ENCODE data around the gene ADAMTS12. TPM values are rescaled to one million over a fixed set of nuclear protein-coding genes. Genes with fewer than 3 reads are reported as not detected.

The ADAMTS12 gene
- total and polyA plus RNA-seq, 4 donors: 0.49 to 6.4 (median 2.3) TPM

DNA sequence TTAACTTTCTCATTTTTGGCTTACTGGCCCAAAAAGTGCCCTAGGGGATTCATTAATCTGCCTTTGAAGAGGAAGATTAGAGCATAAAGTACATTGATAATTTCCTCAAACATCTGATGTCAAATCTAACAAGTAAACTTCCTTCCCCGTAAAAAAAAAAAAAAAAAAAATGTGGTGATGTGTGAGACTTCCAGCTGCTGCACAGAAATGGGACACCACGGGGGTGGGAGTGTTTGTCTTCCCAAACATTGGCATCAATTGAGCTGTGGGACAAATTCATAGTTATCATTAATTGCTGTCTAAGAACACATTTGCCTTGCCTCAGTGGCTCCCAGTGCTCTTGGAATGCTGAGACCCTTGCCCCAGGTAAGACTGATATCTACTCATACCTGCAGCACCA is 149.6 kb downstream of the ADAMTS12 start:
- H3K9ac ChIP-seq (ENCODE audit: low read depth in 1 of 2, low read length in 2 of 2): no peak overlapping the region

DNA sequence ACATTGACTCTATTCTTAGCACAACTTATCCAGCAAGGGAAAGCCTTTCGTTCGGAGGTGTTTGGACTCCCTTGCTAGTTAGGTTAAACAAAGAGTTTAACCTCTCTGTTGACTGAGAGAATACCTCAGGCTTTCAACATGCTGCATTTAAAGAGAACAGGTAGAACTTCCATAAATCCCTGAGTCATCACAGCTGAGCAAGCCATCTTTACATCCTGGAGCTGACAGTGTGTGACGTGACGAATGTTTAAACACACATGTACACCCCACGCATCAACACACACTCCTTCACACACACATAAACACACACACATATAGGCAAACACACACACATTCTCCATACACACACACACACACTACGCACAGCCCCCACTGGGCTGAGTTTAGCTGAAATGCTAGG is 152.8 kb downstream of the ADAMTS12 start:
- no peak overlapping the region for H3K9ac ChIP-seq (ENCODE audit: low read depth in 1 of 2, low read length in 2 of 2)
- DNase-seq (ENCODE audit: low spot score): no peak
- 77% methylated on average over 6 of the region's 6 CpGs for WGBS
- no peaks in the 10 kb centered on the region for H3K27me3 ChIP-seq (ENCODE audit: control insufficient read depth in 4 of 4, insufficient read depth in 4 of 4, low read length in 3 of 4)
- H3K9me3 ChIP-seq (ENCODE audit: control insufficient read depth in 4 of 4, low read length in 3 of 4): no peaks in the 10 kb centered on the region
- H3K36me3 ChIP-seq (ENCODE audit: control insufficient read depth in 4 of 4, insufficient read depth in 3 of 4, low read depth in 1 of 4, low read length in 3 of 4): no peaks in the 10 kb centered on the region
- H3K4me1 ChIP-seq (ENCODE audit: control insufficient read depth in 4 of 4, insufficient read depth in 4 of 4, low read length in 3 of 4): peaks cover 2 to 22% (median 13%) of the 10 kb centered on the region in 4 donors
- no peak overlapping the region for H3K27ac ChIP-seq (ENCODE audit: low read depth in 1 of 2, low read length in 2 of 2)
- H3K4me3 ChIP-seq (ENCODE audit: low read depth in 1 of 3, low read length in 3 of 3): no peak overlapping the region
- TF ChIP-seq EGR1 (IDR thresholded peaks at IDR 0.05; ENCODE audit: low read depth in 2 of 2): no peak
- TF ChIP-seq GABPA (IDR thresholded peaks at IDR 0.05 in 1 of 2, conservative IDR thresholded peaks at IDR 0.05 in 1 of 2): no peak
- no peak for TF ChIP-seq RAD21 (IDR thresholded peaks at IDR 0.05)
- no peak for TF ChIP-seq HNF4A (conservative IDR thresholded peaks at IDR 0.05)
- no peak for TF ChIP-seq NR2F2 (IDR thresholded peaks at IDR 0.05)
- TF ChIP-seq SP1 (IDR thresholded peaks at IDR 0.05): no peak
- no peak for TF ChIP-seq JUND (IDR thresholded peaks at IDR 0.05)
- no peak for TF ChIP-seq RXRA (IDR thresholded peaks at IDR 0.05)
- TF ChIP-seq FOXA1 (IDR thresholded peaks at IDR 0.05): no peak
- no peak for TF ChIP-seq TAF1 (conservative IDR thresholded peaks at IDR 0.05)
- TF ChIP-seq FOXA2 (IDR thresholded peaks at IDR 0.05): no peak
- TF ChIP-seq YY1 (IDR thresholded peaks at IDR 0.05): no peak
- TF ChIP-seq, protein P1, sequence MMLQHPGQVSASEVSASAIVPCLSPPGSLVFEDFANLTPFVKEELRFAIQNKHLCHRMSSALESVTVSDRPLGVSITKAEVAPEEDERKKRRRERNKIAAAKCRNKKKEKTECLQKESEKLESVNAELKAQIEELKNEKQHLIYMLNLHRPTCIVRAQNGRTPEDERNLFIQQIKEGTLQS (IDR thresholded peaks at IDR 0.05): no peak
- no peak for TF ChIP-seq HNF4G (IDR thresholded peaks at IDR 0.05)
- TF ChIP-seq, protein P2, sequence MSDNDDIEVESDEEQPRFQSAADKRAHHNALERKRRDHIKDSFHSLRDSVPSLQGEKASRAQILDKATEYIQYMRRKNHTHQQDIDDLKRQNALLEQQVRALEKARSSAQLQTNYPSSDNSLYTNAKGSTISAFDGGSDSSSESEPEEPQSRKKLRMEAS (IDR thresholded peaks at IDR 0.05): no peak

More for the DNA sequence above, 149.6 kb downstream of the ADAMTS12 start:
- H3K27me3 ChIP-seq (ENCODE audit: control insufficient read depth in 4 of 4, insufficient read depth in 4 of 4, low read length in 3 of 4): no peaks in the 10 kb centered on the region
- H3K36me3 ChIP-seq (ENCODE audit: control insufficient read depth in 4 of 4, insufficient read depth in 3 of 4, low read depth in 1 of 4, low read length in 3 of 4): no peaks in the 10 kb centered on the region
- peaks cover 2 to 16% (median 11%) of the 10 kb centered on the region in 4 donors for H3K4me1 ChIP-seq (ENCODE audit: control insufficient read depth in 4 of 4, insufficient read depth in 4 of 4, low read length in 3 of 4)
- no peak overlapping the region for H3K4me3 ChIP-seq (ENCODE audit: low read depth in 1 of 3, low read length in 3 of 3)
- 51% methylated on average over 2 of the region's 2 CpGs for WGBS
- DNase-seq (ENCODE audit: low spot score): no peak
- H3K9me3 ChIP-seq (ENCODE audit: control insufficient read depth in 4 of 4, low read length in 3 of 4): no peaks in the 10 kb centered on the region
- TF ChIP-seq, protein P3, sequence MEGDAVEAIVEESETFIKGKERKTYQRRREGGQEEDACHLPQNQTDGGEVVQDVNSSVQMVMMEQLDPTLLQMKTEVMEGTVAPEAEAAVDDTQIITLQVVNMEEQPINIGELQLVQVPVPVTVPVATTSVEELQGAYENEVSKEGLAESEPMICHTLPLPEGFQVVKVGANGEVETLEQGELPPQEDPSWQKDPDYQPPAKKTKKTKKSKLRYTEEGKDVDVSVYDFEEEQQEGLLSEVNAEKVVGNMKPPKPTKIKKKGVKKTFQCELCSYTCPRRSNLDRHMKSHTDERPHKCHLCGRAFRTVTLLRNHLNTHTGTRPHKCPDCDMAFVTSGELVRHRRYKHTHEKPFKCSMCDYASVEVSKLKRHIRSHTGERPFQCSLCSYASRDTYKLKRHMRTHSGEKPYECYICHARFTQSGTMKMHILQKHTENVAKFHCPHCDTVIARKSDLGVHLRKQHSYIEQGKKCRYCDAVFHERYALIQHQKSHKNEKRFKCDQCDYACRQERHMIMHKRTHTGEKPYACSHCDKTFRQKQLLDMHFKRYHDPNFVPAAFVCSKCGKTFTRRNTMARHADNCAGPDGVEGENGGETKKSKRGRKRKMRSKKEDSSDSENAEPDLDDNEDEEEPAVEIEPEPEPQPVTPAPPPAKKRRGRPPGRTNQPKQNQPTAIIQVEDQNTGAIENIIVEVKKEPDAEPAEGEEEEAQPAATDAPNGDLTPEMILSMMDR (IDR thresholded peaks at IDR 0.05; ENCODE audit: low read depth, low read length, missing input control): no peak
- TF ChIP-seq JUND (IDR thresholded peaks at IDR 0.05) (no peak), HNF4G (IDR thresholded peaks at IDR 0.05) (no peak), FOXA1 (IDR thresholded peaks at IDR 0.05) (no peak), RAD21 (IDR thresholded peaks at IDR 0.05) (no peak), SP1 (IDR thresholded peaks at IDR 0.05) (no peak), NR2F2 (IDR thresholded peaks at IDR 0.05) (no peak), HNF4A (conservative IDR thresholded peaks at IDR 0.05) (no peak), EGR1 (IDR thresholded peaks at IDR 0.05; ENCODE audit: low read depth in 2 of 2) (no peak), FOXA2 (IDR thresholded peaks at IDR 0.05) (no peak), TAF1 (conservative IDR thresholded peaks at IDR 0.05) (no peak), GABPA (IDR thresholded peaks at IDR 0.05 in 1 of 2, conservative IDR thresholded peaks at IDR 0.05 in 1 of 2) (no peak)
- TF ChIP-seq, protein P4, sequence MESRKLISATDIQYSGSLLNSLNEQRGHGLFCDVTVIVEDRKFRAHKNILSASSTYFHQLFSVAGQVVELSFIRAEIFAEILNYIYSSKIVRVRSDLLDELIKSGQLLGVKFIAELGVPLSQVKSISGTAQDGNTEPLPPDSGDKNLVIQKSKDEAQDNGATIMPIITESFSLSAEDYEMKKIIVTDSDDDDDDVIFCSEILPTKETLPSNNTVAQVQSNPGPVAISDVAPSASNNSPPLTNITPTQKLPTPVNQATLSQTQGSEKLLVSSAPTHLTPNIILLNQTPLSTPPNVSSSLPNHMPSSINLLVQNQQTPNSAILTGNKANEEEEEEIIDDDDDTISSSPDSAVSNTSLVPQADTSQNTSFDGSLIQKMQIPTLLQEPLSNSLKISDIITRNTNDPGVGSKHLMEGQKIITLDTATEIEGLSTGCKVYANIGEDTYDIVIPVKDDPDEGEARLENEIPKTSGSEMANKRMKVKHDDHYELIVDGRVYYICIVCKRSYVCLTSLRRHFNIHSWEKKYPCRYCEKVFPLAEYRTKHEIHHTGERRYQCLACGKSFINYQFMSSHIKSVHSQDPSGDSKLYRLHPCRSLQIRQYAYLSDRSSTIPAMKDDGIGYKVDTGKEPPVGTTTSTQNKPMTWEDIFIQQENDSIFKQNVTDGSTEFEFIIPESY (IDR thresholded peaks at IDR 0.05): no peak
- TF ChIP-seq, protein P2 (IDR thresholded peaks at IDR 0.05): no peak
- TF ChIP-seq, protein P5, sequence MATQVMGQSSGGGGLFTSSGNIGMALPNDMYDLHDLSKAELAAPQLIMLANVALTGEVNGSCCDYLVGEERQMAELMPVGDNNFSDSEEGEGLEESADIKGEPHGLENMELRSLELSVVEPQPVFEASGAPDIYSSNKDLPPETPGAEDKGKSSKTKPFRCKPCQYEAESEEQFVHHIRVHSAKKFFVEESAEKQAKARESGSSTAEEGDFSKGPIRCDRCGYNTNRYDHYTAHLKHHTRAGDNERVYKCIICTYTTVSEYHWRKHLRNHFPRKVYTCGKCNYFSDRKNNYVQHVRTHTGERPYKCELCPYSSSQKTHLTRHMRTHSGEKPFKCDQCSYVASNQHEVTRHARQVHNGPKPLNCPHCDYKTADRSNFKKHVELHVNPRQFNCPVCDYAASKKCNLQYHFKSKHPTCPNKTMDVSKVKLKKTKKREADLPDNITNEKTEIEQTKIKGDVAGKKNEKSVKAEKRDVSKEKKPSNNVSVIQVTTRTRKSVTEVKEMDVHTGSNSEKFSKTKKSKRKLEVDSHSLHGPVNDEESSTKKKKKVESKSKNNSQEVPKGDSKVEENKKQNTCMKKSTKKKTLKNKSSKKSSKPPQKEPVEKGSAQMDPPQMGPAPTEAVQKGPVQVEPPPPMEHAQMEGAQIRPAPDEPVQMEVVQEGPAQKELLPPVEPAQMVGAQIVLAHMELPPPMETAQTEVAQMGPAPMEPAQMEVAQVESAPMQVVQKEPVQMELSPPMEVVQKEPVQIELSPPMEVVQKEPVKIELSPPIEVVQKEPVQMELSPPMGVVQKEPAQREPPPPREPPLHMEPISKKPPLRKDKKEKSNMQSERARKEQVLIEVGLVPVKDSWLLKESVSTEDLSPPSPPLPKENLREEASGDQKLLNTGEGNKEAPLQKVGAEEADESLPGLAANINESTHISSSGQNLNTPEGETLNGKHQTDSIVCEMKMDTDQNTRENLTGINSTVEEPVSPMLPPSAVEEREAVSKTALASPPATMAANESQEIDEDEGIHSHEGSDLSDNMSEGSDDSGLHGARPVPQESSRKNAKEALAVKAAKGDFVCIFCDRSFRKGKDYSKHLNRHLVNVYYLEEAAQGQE (IDR thresholded peaks at IDR 0.05): no peak
- TF ChIP-seq, protein P1 (IDR thresholded peaks at IDR 0.05): no peak
- no peak overlapping the region for H3K27ac ChIP-seq (ENCODE audit: low read depth in 1 of 2, low read length in 2 of 2)

Data from liver (tissue), 9 donors.